Vagina (tissue), 2 donors: ENCODE measurements around the gene TOPORS. TPM values are rescaled to one million over a fixed set of nuclear protein-coding genes. Genes with fewer than 3 reads are reported as not detected.
"Not testable (repeated sequence)": the region's sequence is repeated elsewhere in the genome, so short reads cannot be mapped to it uniquely, and the experiment has no call there.

Experiments used
- DNase-seq, 2 donors: peaks; one replicate each; pipeline ENCODE4 v3.0.0-alpha.2; 2017; ENCODE audit errors: extremely low spot score in 2 of 2
- H3K27ac ChIP-seq: fragments of 200-600 bp; sonication (generic); one replicate; pipeline ENCODE4 v1.5.1; 2019
- H3K27me3 ChIP-seq: fragments of 200-600 bp; sonication (generic); one replicate; pipeline ENCODE4 v1.5.1; 2019
- H3K36me3 ChIP-seq, 2 donors: fragments of 200-600 bp; sonication (generic); one replicate each; pipeline ENCODE4 v1.5.1; 2017 to 2019
- H3K4me1 ChIP-seq: fragments of 200-600 bp; sonication (generic); one replicate; pipeline ENCODE4 v1.5.1; 2019
- H3K4me3 ChIP-seq, 2 donors: fragments of 200-600 bp; sonication (generic); 1 replicate in 1 of 2; 2 replicates in 1 of 2; pipeline ENCODE4 v1.5.1; 2016 to 2019
- H3K9me3 ChIP-seq: fragments of 200-600 bp; sonication (generic); one replicate; pipeline ENCODE4 v1.5.1; 2019
- CTCF ChIP-seq, 3 experiments: fragments of 450-650 bp in 2 of 3; fragments of 200-600 bp in 1 of 3; sonication (generic) in 1 of 3; IDR thresholded peaks; one replicate each; pipeline ENCODE4 v1.5.1; 2017 to 2019; ENCODE audit warnings: antibody characterized with exemption in 3 of 3, mild to moderate bottlenecking in 2 of 3, moderate library complexity in 2 of 3
- POLR2A ChIP-seq, 2 donors: fragments of 450-650 bp; IDR thresholded peaks; one replicate each; pipeline ENCODE4 v1.6.1; 2017; ENCODE audit warnings: antibody characterized with exemption in 2 of 2, mild to moderate bottlenecking in 2 of 2, moderate library complexity in 2 of 2
- POLR2AphosphoS5 ChIP-seq, 2 donors: sonication (generic); formaldehyde crosslinking; IDR thresholded peaks; one replicate each; pipeline ENCODE4 v1.9.0; 2017; ENCODE audit warnings: antibody characterized with exemption in 2 of 2, mild to moderate bottlenecking in 2 of 2, low read depth in 1 of 2; ENCODE audit not compliant: insufficient read depth in 1 of 2
- intact Hi-C: fragments of 100-400 bp; cut with DNase I; formaldehyde crosslinking; loops from one replicate; pipeline ENCODE4 v1.15.1; 2023
- total RNA-seq: library from RNA; depleted of rRNA; stranded (reverse); fragments of >200 nt; gene quantifications from one replicate; pipeline ENCODE4 v1.2.3, GENCODE V29; 2016

Gene TOPORS
- total RNA-seq, 1 donor from 2014 or later = 18.4 TPM

GRCh38 chr9:32525709-32526030 lies 26.7 kb downstream of the TOPORS start:
- H3K27me3 ChIP-seq = no peaks in the 10 kb centered on the region
- peak overlapping the region; percentile 91 for H3K27ac ChIP-seq
- peaks cover 37% of the 10 kb centered on the region for H3K4me1 ChIP-seq
- no peak for DNase-seq
- H3K9me3 ChIP-seq = no peaks in the 10 kb centered on the region
- intact Hi-C loops = no loop called here
- peak overlapping the region; percentile 63 to 65 for H3K4me3 ChIP-seq
- H3K36me3 ChIP-seq = no peaks in the 10 kb centered on the region
- TF ChIP-seq POLR2AphosphoS5 (IDR thresholded peaks at IDR 0.05; ENCODE audit: insufficient read depth in 1 of 2, low read depth in 1 of 2) = no peak
- TF ChIP-seq POLR2A (IDR thresholded peaks at IDR 0.05) = no peak
- no peak for TF ChIP-seq CTCF (IDR thresholded peaks at IDR 0.05)

- no peak for DNase-seq
- intact Hi-C loops = no loop called here
These were observed 27.3 kb downstream of the TOPORS start for GRCh38 chr9:32524892-32525708.

GRCh38 chr9:32524558-32524891 lies 27.9 kb downstream of the TOPORS start:
- intact Hi-C loops = not testable (repeated sequence)

More at GRCh38 chr9:32524892-32525708, 27.3 kb downstream of the TOPORS start:
- TF ChIP-seq POLR2AphosphoS5 (IDR thresholded peaks at IDR 0.05; ENCODE audit: insufficient read depth in 1 of 2, low read depth in 1 of 2) = no peak
- TF ChIP-seq POLR2A (IDR thresholded peaks at IDR 0.05) = no peak
- no peak for TF ChIP-seq CTCF (IDR thresholded peaks at IDR 0.05)
- Histone ChIP-seq H3K4me1 (peaks cover 37% of the 10 kb centered on the region), H3K27ac (peak overlapping the region; percentile 91), H3K36me3 (no peaks in the 10 kb centered on the region), H3K9me3 (no peaks in the 10 kb centered on the region), H3K27me3 (no peaks in the 10 kb centered on the region), H3K4me3 (peak overlapping the region; percentile 63 to 65)

DNA sequence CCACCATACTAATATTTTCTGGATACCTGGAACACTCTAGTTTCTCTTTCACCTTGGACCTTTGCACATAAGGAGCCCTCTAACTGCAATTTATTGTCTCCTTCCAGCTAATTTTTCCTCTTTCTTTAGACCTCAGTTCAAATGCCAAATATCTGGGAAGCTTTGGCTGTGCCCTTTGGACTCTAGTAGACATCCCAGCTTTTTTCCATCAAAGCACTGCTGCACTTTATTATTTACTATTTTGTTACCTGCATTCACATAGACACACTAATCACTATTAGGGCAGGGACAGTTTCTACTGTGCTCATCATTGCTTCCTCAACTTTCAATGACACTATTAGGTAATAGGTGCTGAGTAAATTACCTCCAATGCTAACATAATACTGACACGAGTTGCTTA lies 28.5 kb downstream of the TOPORS start:
- no peak for DNase-seq
- Histone ChIP-seq H3K27me3 (no peaks in the 10 kb centered on the region), H3K4me3 (no peak overlapping the region), H3K4me1 (peaks cover 37% of the 10 kb centered on the region), H3K27ac (no peak overlapping the region), H3K36me3 (no peaks in the 10 kb centered on the region), H3K9me3 (no peaks in the 10 kb centered on the region)
- intact Hi-C loops = no loop called here
- TF ChIP-seq POLR2AphosphoS5 (IDR thresholded peaks at IDR 0.05; ENCODE audit: insufficient read depth in 1 of 2, low read depth in 1 of 2) (no peak), POLR2A (IDR thresholded peaks at IDR 0.05) (no peak), CTCF (IDR thresholded peaks at IDR 0.05) (no peak)

More at GRCh38 chr9:32524558-32524891, 27.9 kb downstream of the TOPORS start:
- H3K27me3 ChIP-seq, H3K27ac ChIP-seq, DNase-seq, H3K9me3 ChIP-seq, H3K36me3 ChIP-seq: not testable (repeated sequence)
- H3K4me3 ChIP-seq = peak overlapping the region; percentile 63 to 65
- peaks cover 37% of the 10 kb centered on the region for H3K4me1 ChIP-seq

GRCh38 chr9:32518276-32518675 lies 34.1 kb downstream of the TOPORS start:
- intact Hi-C loops = no loop called here
- no peak for TF ChIP-seq POLR2A (IDR thresholded peaks at IDR 0.05)
- no peak for TF ChIP-seq POLR2AphosphoS5 (IDR thresholded peaks at IDR 0.05; ENCODE audit: insufficient read depth in 1 of 2, low read depth in 1 of 2)
- TF ChIP-seq CTCF (IDR thresholded peaks at IDR 0.05) = no peak

More at GRCh38 chr9:32518276-32518675, 34.1 kb downstream of the TOPORS start:
- Histone ChIP-seq H3K27me3 (no peaks in the 10 kb centered on the region), H3K27ac (no peak overlapping the region), H3K9me3 (no peaks in the 10 kb centered on the region), H3K36me3 (no peaks in the 10 kb centered on the region), H3K4me1 (peaks cover 6% of the 10 kb centered on the region), H3K4me3 (no peak overlapping the region)
- no peak for DNase-seq
